Fibroblast of lung (primary cell): ENCODE results near the gene LIAS. TPM values are rescaled to one million over a fixed set of nuclear protein-coding genes. Genes with fewer than 3 reads are reported as not detected.
"Not testable (repeated sequence)": the region's sequence is repeated elsewhere in the genome, so short reads cannot be mapped to it uniquely, and the experiment has no call there.

Experiments
- DNase-seq, 2 donors: peaks; one replicate each; pipeline versions ENCODE4 v3.0.0 to v3.0.0-alpha.2; 2010; ENCODE audit warnings: low read depth in 2 of 2
- H2AFZ ChIP-seq: 2 replicates; pipeline ENCODE4 v1.5.1; 2012; ENCODE audit warnings: low read length, control low read depth, inconsistent platforms
- H3K27ac ChIP-seq: 2 replicates; pipeline ENCODE4 v1.5.1; 2011; ENCODE audit warnings: low read length, control low read depth; ENCODE audit not compliant: insufficient read depth
- H3K27me3 ChIP-seq: 2 replicates; pipeline ENCODE4 v1.5.1; 2011; ENCODE audit warnings: mild to moderate bottlenecking, low read length; ENCODE audit not compliant: control insufficient read depth, insufficient read depth
- H3K36me3 ChIP-seq: 2 replicates; pipeline ENCODE4 v1.5.1; 2011; ENCODE audit warnings: low read length; ENCODE audit not compliant: control insufficient read depth, insufficient read depth
- H3K4me1 ChIP-seq: 2 replicates; pipeline ENCODE4 v1.5.1; 2011; ENCODE audit warnings: low read length; ENCODE audit not compliant: control insufficient read depth, insufficient read depth; ENCODE audit errors: extremely low read depth
- H3K4me2 ChIP-seq: 2 replicates; pipeline ENCODE4 v1.5.1; 2011; ENCODE audit warnings: low read length, control low read depth; ENCODE audit not compliant: insufficient read depth; ENCODE audit errors: extremely low read depth
- H3K4me3 ChIP-seq, 4 experiments: fragments of 200-600 bp in 1 of 4; sonication (generic) in 1 of 4; replicated peaks in 1 of 4; 2 replicates each; pipeline ENCODE4 v1.5.1; 2011 to 2016; ENCODE audit warnings: low read length in 4 of 4, low read depth in 3 of 4, mild to moderate bottlenecking in 3 of 4, control low read depth in 2 of 4, inconsistent platforms in 1 of 4, mixed read lengths in 1 of 4; ENCODE audit not compliant: insufficient read depth in 1 of 4; ENCODE audit errors: control extremely low read depth in 1 of 4
- H3K79me2 ChIP-seq: 2 replicates; pipeline ENCODE4 v1.5.1; 2012; ENCODE audit warnings: mild to moderate bottlenecking, low read length, inconsistent platforms; ENCODE audit not compliant: control insufficient read depth, insufficient read depth
- H3K9ac ChIP-seq: 2 replicates; pipeline ENCODE4 v1.5.1; 2011; ENCODE audit warnings: mild to moderate bottlenecking, low read length, control low read depth; ENCODE audit not compliant: insufficient read depth
- H3K9me3 ChIP-seq: 2 replicates; pipeline ENCODE4 v1.5.1; 2012; ENCODE audit warnings: low read depth, low read length; ENCODE audit not compliant: control insufficient read depth, insufficient read depth
- H4K20me1 ChIP-seq: 2 replicates; pipeline ENCODE4 v1.5.1; 2011; ENCODE audit warnings: low read length; ENCODE audit not compliant: control insufficient read depth, insufficient read depth; ENCODE audit errors: extremely low read depth
- CTCF ChIP-seq, 2 donors: IDR thresholded peaks in 1 of 2; conservative IDR thresholded peaks in 1 of 2; 1 replicate in 1 of 2; 2 replicates in 1 of 2; pipeline ENCODE4 v1.5.1; 2011 to 2012; ENCODE audit warnings: low read length in 2 of 2, control low read depth in 1 of 2, inconsistent platforms in 1 of 2, low read depth in 1 of 2, mild to moderate bottlenecking in 1 of 2
- EZH2 ChIP-seq: IDR thresholded peaks from 2 replicates; pipeline ENCODE4 v1.5.1; 2012; ENCODE audit warnings: low read length, control low read depth, mild to moderate bottlenecking; ENCODE audit errors: missing control alignments
- polyA plus RNA-seq, 2 donors: library from polyadenylated mRNA; depleted of rRNA in 1 of 2; stranded (reverse) in 1 of 2; unstranded in 1 of 2; fragments of >200 nt; gene quantifications; 2 replicates each; pipeline ENCODE4 v1.2.1, GENCODE V29; 2011 to 2012; ENCODE audit warnings: missing spikeins in 1 of 2
- total RNA-seq: library from RNA; depleted of rRNA; stranded (reverse); fragments of >200 nt; gene quantifications from 2 replicates; pipeline ENCODE4 v1.2.1, GENCODE V29; 2014

The LIAS gene
- total and polyA plus RNA-seq, 2 donors (not counting 1 experiment from before 2014, with no cell fraction given): 7.1 to 8.6 TPM

DNA sequence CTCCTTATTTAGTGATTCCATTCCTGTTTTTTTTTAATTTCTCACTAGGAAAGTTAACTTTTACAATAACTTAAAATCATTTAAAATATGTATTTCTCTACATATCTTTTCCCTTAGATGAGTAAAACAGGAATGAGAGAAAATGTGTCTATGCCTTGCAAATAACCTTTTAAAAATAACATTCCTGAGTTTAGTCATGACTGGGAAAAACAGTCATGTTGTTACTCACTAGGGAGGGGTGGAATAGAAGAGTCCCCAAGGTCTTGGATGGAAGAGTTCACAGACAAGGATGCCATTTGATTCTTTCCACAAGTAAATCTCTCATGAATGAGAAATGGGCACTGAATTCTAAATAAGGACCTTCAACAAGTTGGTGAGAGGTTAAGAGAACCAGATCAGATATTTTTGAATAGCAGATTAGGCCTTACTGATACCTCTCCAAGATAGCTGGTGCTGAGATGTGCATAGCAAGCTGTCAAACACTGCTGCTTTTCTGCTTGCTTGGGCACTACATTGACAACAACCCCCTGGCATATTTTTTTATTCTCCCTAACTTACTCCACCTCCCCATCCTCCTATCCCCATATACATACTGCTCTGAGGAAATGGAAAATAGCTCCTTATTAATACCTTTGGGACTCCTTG is 43.3 kb downstream of the LIAS start:
- no peak overlapping the region for H3K9ac ChIP-seq
- H4K20me1 ChIP-seq: no peaks in the 10 kb centered on the region
- DNase-seq: peak; percentile 70 to 88
- H3K4me2 ChIP-seq: peak overlapping the region; percentile 46
- peak overlapping the region; percentile 52 for H3K27ac ChIP-seq
- no peaks in the 10 kb centered on the region for H3K27me3 ChIP-seq
- H2AFZ ChIP-seq: no peak overlapping the region
- H3K4me1 ChIP-seq: peaks cover 7% of the 10 kb centered on the region
- no peaks in the 10 kb centered on the region for H3K79me2 ChIP-seq
- no peak overlapping the region for H3K4me3 ChIP-seq
- H3K9me3 ChIP-seq: no peaks in the 10 kb centered on the region
- H3K36me3 ChIP-seq: peaks cover 14% of the 10 kb centered on the region
- TF ChIP-seq CTCF (conservative IDR thresholded peaks at IDR 0.05 in 1 of 2, IDR thresholded peaks at IDR 0.05 in 1 of 2; ENCODE audit: low read depth in 1 of 2, low read length in 2 of 2) (no peak), EZH2 (no peak)

GRCh38 chr4:39502664-39503035 is 43.8 kb downstream of the LIAS start:
- not testable (repeated sequence) for H3K4me3 ChIP-seq, H3K4me2 ChIP-seq, H2AFZ ChIP-seq, H3K27me3 ChIP-seq, H3K79me2 ChIP-seq, H4K20me1 ChIP-seq, H3K9me3 ChIP-seq, H3K4me1 ChIP-seq, H3K9ac ChIP-seq
- peak in 1 of 2 donors; percentile 20 for DNase-seq
- Histone ChIP-seq H3K36me3 (peaks cover 14% of the 10 kb centered on the region), H3K27ac (peak overlapping the region; percentile 27)

GRCh38 chr4:39504538-39504937 is 45.7 kb downstream of the LIAS start:
- DNase-seq: no peak
- Histone ChIP-seq H3K79me2 (peaks cover 2% of the 10 kb centered on the region), H4K20me1 (no peaks in the 10 kb centered on the region), H3K27ac (no peak overlapping the region), H3K9me3 (no peaks in the 10 kb centered on the region), H3K36me3 (peaks cover 16% of the 10 kb centered on the region), H2AFZ (no peak overlapping the region), H3K4me1 (peaks cover 7% of the 10 kb centered on the region), H3K27me3 (no peaks in the 10 kb centered on the region), H3K9ac (no peak overlapping the region), H3K4me3 (no peak overlapping the region), H3K4me2 (no peak overlapping the region)
- TF ChIP-seq CTCF (conservative IDR thresholded peaks at IDR 0.05 in 1 of 2, IDR thresholded peaks at IDR 0.05 in 1 of 2; ENCODE audit: low read depth in 1 of 2, low read length in 2 of 2) (no peak), EZH2 (no peak)
